ENCODE measurements around the gene TSFM.

TSFM gene

DNA sequence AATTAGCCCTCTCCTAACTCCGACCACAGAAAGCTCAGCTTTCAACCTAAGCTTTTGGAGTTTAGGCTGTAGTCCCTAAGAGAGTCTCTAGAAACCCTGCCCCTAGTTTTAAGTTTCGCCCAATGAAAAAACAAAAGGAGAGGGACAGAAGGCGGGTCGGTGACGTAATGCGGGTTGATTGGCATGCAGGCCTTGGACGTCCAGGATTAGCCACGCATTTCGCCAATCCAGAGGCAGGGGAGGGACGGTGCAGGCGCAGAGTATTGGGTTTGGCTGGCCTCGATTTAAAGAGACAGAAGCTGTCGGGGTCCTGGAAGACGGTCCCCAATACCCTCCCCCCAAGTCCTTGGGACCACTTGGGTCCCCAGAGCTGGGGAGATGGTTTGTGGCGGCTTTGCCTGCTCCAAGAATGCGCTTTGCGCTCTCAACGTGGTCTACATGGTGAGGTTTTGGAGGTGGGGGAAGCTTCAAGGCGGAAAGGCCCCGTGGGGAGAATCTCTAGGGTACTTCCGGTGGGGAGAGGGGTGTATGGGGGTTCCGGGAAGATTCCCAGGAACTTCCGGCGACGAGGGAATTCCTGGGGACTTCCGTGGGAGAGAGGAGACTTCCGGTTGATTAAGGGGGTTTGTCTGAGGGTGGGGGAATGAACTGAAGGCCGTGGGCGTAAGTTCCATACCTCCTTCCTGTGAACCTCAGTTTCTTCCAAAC is 37.7 kb upstream of the TSFM start, which contains the start of gene TSPAN31:
Gene TSPAN31, plus strand, starts transcription at position 263 of the 708 bp plus-strand sequence. Its CDS starts 116 bp downstream, at position 379.
- Histone ChIP-seq H4K20me1 (ENCODE audit: control insufficient read depth, insufficient read depth, low read depth, low read length) (no peaks in the 10 kb centered on the region), H3K27me3 (ENCODE audit: control insufficient read depth, low read length) (no peaks in the 10 kb centered on the region), H3K36me3 (ENCODE audit: control insufficient read depth, low read length) (peaks cover 47% of the 10 kb centered on the region), H3F3A (ENCODE audit: control insufficient read depth, insufficient read depth) (peaks cover 29% of the 10 kb centered on the region), H3K9me3 (ENCODE audit: control insufficient read depth, insufficient read depth, low read length) (no peaks in the 10 kb centered on the region), H3K9me2 (replicated peaks; ENCODE audit: control insufficient read depth, low read length) (no peaks in the 10 kb centered on the region), H3K4me3 (ENCODE audit: low read length) (peak within 1 kb of the TSS; percentile 93), H3K79me2 (ENCODE audit: control insufficient read depth, low read length) (peaks cover 41% of the 10 kb centered on the region), H3K27ac (ENCODE audit: low read depth, low read length) (peak within 1 kb of the TSS; percentile 56), H3K4me1 (ENCODE audit: control insufficient read depth, low read length) (peaks cover 57% of the 10 kb centered on the region), H3K4me2 (ENCODE audit: low read length) (peak within 1 kb of the TSS; percentile 77)
- TF ChIP-seq EZH2phosphoT487 (IDR thresholded peaks at IDR 0.05; ENCODE audit: borderline replicate concordance, low read length) = no peak
- TF ChIP-seq, protein P1, sequence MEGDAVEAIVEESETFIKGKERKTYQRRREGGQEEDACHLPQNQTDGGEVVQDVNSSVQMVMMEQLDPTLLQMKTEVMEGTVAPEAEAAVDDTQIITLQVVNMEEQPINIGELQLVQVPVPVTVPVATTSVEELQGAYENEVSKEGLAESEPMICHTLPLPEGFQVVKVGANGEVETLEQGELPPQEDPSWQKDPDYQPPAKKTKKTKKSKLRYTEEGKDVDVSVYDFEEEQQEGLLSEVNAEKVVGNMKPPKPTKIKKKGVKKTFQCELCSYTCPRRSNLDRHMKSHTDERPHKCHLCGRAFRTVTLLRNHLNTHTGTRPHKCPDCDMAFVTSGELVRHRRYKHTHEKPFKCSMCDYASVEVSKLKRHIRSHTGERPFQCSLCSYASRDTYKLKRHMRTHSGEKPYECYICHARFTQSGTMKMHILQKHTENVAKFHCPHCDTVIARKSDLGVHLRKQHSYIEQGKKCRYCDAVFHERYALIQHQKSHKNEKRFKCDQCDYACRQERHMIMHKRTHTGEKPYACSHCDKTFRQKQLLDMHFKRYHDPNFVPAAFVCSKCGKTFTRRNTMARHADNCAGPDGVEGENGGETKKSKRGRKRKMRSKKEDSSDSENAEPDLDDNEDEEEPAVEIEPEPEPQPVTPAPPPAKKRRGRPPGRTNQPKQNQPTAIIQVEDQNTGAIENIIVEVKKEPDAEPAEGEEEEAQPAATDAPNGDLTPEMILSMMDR (IDR thresholded peaks at IDR 0.05; ENCODE audit: low read depth, low read length, poor library complexity, severe bottlenecking) = no peak

DNA sequence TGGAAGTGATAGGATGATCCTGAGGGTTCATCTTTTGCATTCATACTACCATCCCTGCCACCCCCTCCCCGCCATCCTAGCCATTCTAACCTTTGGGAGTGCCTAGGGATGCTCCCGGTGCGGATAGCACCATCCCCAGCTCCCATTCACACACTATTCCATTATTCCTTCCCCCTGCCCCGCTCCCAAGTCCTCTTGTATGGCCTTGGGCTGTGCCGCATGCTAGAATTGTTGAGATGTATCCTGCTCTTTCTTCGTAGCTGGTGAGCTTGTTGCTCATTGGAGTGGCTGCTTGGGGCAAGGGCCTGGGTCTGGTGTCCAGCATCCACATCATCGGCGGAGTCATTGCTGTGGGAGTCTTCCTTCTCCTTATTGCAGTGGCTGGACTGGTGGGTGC is 37.1 kb upstream of the TSFM start:
- no peaks in the 10 kb centered on the region for H4K20me1 ChIP-seq (ENCODE audit: control insufficient read depth, insufficient read depth, low read depth, low read length)
- peaks cover 52% of the 10 kb centered on the region for H3K36me3 ChIP-seq (ENCODE audit: control insufficient read depth, low read length)
- H3F3A ChIP-seq (ENCODE audit: control insufficient read depth, insufficient read depth) = peaks cover 29% of the 10 kb centered on the region
- H3K4me3 ChIP-seq (ENCODE audit: low read length) = peak overlapping the region; percentile 93
- H3K9me2 ChIP-seq (replicated peaks; ENCODE audit: control insufficient read depth, low read length) = no peaks in the 10 kb centered on the region
- H3K9me3 ChIP-seq (ENCODE audit: control insufficient read depth, insufficient read depth, low read length) = no peaks in the 10 kb centered on the region
- H3K27me3 ChIP-seq (ENCODE audit: control insufficient read depth, low read length) = no peaks in the 10 kb centered on the region
- peak overlapping the region; percentile 56 for H3K27ac ChIP-seq (ENCODE audit: low read depth, low read length)
- TF ChIP-seq EZH2phosphoT487 (IDR thresholded peaks at IDR 0.05; ENCODE audit: borderline replicate concordance, low read length) = no peak
- TF ChIP-seq, protein P1 (IDR thresholded peaks at IDR 0.05; ENCODE audit: low read depth, low read length, poor library complexity, severe bottlenecking) = no peak
- peaks cover 55% of the 10 kb centered on the region for H3K4me1 ChIP-seq (ENCODE audit: control insufficient read depth, low read length)
- peak overlapping the region; percentile 77 for H3K4me2 ChIP-seq (ENCODE audit: low read length)
- peaks cover 41% of the 10 kb centered on the region for H3K79me2 ChIP-seq (ENCODE audit: control insufficient read depth, low read length)

DNA sequence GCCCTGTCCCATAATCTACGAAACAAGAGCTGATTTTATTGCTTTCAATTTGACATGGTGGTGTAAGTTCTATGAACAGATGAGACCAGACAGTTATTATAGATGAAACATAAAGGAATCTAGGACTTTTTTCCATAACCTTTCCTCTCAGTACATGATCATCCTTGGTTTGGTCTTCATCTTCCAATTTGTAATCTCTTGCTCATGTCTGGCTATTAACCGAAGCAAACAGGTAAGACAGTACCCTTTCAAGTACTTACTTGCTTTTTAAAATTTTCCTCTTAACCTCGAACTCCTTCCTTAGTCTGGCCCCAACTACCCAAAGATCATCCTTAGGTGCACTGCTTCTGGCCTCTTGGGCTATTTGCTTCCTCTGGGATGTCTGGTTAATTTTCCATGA is 36.6 kb upstream of the TSFM start:
- H4K20me1 ChIP-seq (ENCODE audit: control insufficient read depth, insufficient read depth, low read depth, low read length) = no peaks in the 10 kb centered on the region; the same call in 1 of the 2 replicates
- peaks cover 55% of the 10 kb centered on the region for H3K4me1 ChIP-seq (ENCODE audit: control insufficient read depth, low read length)
- H3K9me3 ChIP-seq (ENCODE audit: control insufficient read depth, insufficient read depth, low read length) = no peaks in the 10 kb centered on the region
- peaks cover 57% of the 10 kb centered on the region for H3K36me3 ChIP-seq (ENCODE audit: control insufficient read depth, low read length)
- H3K4me3 ChIP-seq (ENCODE audit: low read length) = peak overlapping the region; percentile 93
- TF ChIP-seq, protein P1 (IDR thresholded peaks at IDR 0.05; ENCODE audit: low read depth, low read length, poor library complexity, severe bottlenecking) = no peak
- TF ChIP-seq EZH2phosphoT487 (IDR thresholded peaks at IDR 0.05; ENCODE audit: borderline replicate concordance, low read length) = no peak
- H3K27ac ChIP-seq (ENCODE audit: low read depth, low read length) = no peak overlapping the region
- no peaks in the 10 kb centered on the region for H3K27me3 ChIP-seq (ENCODE audit: control insufficient read depth, low read length)
- H3K9me2 ChIP-seq (replicated peaks; ENCODE audit: control insufficient read depth, low read length) = no peaks in the 10 kb centered on the region
- peak overlapping the region; percentile 77 for H3K4me2 ChIP-seq (ENCODE audit: low read length)
- H3F3A ChIP-seq (ENCODE audit: control insufficient read depth, insufficient read depth) = peaks cover 29% of the 10 kb centered on the region
- peaks cover 41% of the 10 kb centered on the region for H3K79me2 ChIP-seq (ENCODE audit: control insufficient read depth, low read length)

Data from DOHH2 (cell line).